ENCODE results near the gene FBP1. TPM values are rescaled to one million over a fixed set of nuclear protein-coding genes. Genes with fewer than 3 reads are reported as not detected.

The FBP1 gene
- total RNA-seq, 1 experiment from 2014 or later = 1.9 TPM

DNA sequence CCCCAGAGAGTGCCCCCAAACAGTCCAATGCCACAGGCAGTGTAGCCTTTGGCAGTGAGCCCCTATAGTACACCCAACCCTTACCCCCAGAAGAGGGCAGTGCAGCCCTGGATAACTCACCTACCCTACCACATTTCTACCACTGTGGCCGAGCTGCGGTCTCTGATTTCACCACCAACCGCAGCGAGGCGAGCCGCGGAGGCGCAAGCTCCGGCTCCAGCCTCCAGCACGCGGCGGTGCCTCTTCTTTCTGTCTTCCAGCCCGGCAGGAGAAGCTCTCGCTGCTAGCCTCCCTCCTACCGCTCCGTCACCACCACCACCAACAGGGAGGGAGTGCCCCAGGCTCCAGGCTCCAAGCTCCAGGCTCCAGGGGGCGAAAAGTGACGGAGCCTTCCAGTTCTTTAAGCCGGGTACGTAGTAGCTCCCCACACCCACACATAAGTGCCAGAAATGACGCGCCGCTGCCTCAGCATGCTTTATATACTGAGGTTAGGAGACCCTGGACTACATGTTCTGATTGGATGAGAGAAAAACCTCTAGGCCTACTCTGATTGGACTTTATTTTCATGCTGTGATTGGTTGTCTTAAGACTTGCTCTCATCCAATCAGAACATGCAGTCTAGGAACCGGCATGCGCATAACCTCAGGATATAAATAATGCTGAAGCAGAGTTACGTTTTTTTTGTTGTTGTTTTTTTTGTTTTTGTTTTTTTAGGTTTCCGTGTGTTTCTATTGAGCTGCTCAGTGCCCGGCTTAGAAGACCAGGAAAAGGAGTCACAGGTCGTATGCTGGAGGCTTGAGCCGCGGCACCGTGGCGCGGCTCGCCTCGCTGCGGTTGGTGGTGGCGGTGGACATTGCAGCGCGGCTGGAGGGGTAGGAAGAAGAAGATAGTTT lies 84.6 kb downstream of the FBP1 start, which contains the start of gene PCAT7:
Gene PCAT7, plus strand, starts transcription at position 645 of the 893 bp plus-strand sequence.
- peaks cover 12 to 18% (median 13%) of the 10 kb centered on the region in 3 experiments for H3K36me3 Mint-ChIP-seq (ENCODE audit: insufficient read depth in 1 of 3, low read depth in 3 of 3)
- H3K18ac ChIP-seq (ENCODE audit: insufficient read length, low read depth, low read length) = peak within 1 kb of the TSS; percentile 97
- no peak within 1 kb of the TSS for H3K56ac ChIP-seq (ENCODE audit: insufficient read length, low read depth, low read length)
- H4K5ac ChIP-seq (ENCODE audit: insufficient read length, low read depth, low read length) = no peak within 1 kb of the TSS
- H3K9ac ChIP-seq (ENCODE audit: extremely low read depth, insufficient read length, low read length) = peak within 1 kb of the TSS; percentile 61
- H3K27me3 Mint-ChIP-seq (ENCODE audit: low read depth) = no peaks in the 10 kb centered on the region; the same call in none of the 2 replicates
- no CpG with 5 or more reads among the region's 40 CpGs for WGBS (ENCODE audit: extremely low coverage, insufficient read length, low lambda C conversion rate)
- no peak within 1 kb of the TSS for H4K91ac ChIP-seq (ENCODE audit: insufficient read length, low read depth, low read length)
- TF ChIP-seq CTCF (conservative IDR thresholded peaks at IDR 0.05) = peak; percentile 70
- no peaks in the 10 kb centered on the region for H4K20me1 ChIP-seq (ENCODE audit: control insufficient read depth, insufficient read depth, insufficient read length)
- H2BK5ac ChIP-seq (ENCODE audit: insufficient read length, low read length) = no peak within 1 kb of the TSS
- H3K4me2 ChIP-seq (ENCODE audit: insufficient read depth, insufficient read length, low read length) = peak within 1 kb of the TSS; percentile 37
- no peak within 1 kb of the TSS for H2BK12ac ChIP-seq (ENCODE audit: insufficient read length, low read depth, low read length)
- H2BK15ac ChIP-seq (ENCODE audit: low read depth, low read length) = no peak within 1 kb of the TSS
- H3K27me3 ChIP-seq (ENCODE audit: insufficient read depth, low read length) = no peaks in the 10 kb centered on the region
- H3K79me2 ChIP-seq (ENCODE audit: insufficient read depth, low read length) = no peaks in the 10 kb centered on the region
- H4K8ac ChIP-seq (replicated peaks; ENCODE audit: insufficient read length, low read depth, low read length) = no peak within 1 kb of the TSS
- peak; percentile 86 for DNase-seq
- H3K27ac Mint-ChIP-seq = no peak within 1 kb of the TSS; a peak in 1 of 7 replicates
- H3K9me3 ChIP-seq (ENCODE audit: control insufficient read depth, low read depth, low read length) = no peaks in the 10 kb centered on the region
- H2BK20ac ChIP-seq (ENCODE audit: low read depth, low read length, poor library complexity, severe bottlenecking) = no peak within 1 kb of the TSS
- H3K27ac ChIP-seq (ENCODE audit: insufficient read length, low read depth, low read length) = no peak within 1 kb of the TSS
- no peaks in the 10 kb centered on the region for H3K4me1 ChIP-seq (ENCODE audit: insufficient read depth, low read length)
- H3T11ph ChIP-seq (ENCODE audit: low read length) = no peak within 1 kb of the TSS
- H3K4me3 Mint-ChIP-seq = no peak within 1 kb of the TSS
- no peak within 1 kb of the TSS for H3K23ac ChIP-seq (ENCODE audit: insufficient read length, low read depth, low read length)
- peaks cover 8% of the 10 kb centered on the region for H3K23me2 ChIP-seq (ENCODE audit: insufficient read length, low read depth, low read length, poor library complexity, severe bottlenecking)
- peak within 1 kb of the TSS; percentile 94 for H2BK120ac ChIP-seq (ENCODE audit: low read depth, low read length, poor library complexity, severe bottlenecking)
- no peak within 1 kb of the TSS; the same call in 1 of the 2 replicates for H3K4ac ChIP-seq (ENCODE audit: low read depth, low read length)
- H3K14ac ChIP-seq (ENCODE audit: insufficient read depth, low read length) = peak within 1 kb of the TSS; percentile 94; the same call in 1 of the 2 replicates
- H3K4me1 Mint-ChIP-seq = peaks cover 4 to 12% of the 10 kb centered on the region in 2 experiments; a peak in 3 of 4 replicates
- H2AK5ac ChIP-seq (ENCODE audit: insufficient read length, low read length) = no peak within 1 kb of the TSS
- H2AFZ ChIP-seq (ENCODE audit: low read length) = peak within 1 kb of the TSS; percentile 98
- peaks cover 7% of the 10 kb centered on the region in 2 experiments; a peak in 2 of 5 replicates for H3K9me3 Mint-ChIP-seq
- H3K79me1 ChIP-seq (ENCODE audit: insufficient read depth, low read depth, low read length, poor library complexity, severe bottlenecking) = no peaks in the 10 kb centered on the region

Measured in H9 (cell line).